ENCODE measurements around the gene SAMD15.
"Not testable (repeated sequence)": the region's sequence is repeated elsewhere in the genome, so short reads cannot be mapped to it uniquely, and the experiment has no call there.

Gene SAMD15

DNA sequence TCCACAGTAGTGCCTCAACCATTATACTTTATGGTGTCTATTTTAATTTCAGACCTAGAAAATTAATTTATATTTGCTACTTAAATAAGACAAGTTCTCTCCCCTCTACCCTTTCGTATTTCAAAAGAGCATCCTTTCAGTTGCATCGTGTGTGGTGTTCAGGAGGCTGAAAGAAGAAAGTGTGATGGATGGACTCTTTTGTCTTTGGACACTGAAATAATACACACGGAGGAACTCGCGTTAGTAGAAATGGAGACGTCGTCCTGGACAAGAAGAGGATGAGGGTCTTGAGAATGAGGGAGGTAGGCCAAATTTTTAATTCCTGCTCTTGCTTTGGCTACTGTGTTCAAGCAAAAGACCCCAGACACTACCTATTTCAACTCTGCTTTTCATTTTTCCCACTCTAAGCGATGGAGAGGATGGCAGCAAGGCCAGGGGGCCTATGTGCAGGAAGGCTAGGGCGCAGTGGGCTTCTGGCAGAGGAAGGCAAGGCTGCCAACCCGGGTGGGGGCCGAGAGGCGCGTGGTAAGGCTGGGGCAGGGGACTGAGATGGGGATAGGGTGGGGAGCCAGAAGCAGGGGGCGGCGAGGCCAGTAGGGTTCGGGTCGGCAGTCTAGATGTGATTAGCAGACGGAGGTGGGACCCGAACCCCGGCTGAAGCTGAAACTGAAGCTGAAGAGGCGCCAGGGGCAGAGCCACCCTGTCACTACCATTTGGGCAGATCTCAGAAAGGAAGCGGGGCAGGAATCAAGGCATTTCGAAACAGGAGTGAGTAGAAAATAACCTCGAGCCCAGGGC is 1.0 kb upstream of the SAMD15 start:
- no peak for DNase-seq

GRCh38 chr14:77377502-77377844 is 294 bp downstream of the SAMD15 start:
- no peak for DNase-seq

GRCh38 chr14:77378701-77379100 is 1.5 kb downstream of the SAMD15 start:
- DNase-seq = no peak

- no peak for DNase-seq
These were observed 13.0 kb downstream of the SAMD15 start for GRCh38 chr14:77390188-77390587.

DNA sequence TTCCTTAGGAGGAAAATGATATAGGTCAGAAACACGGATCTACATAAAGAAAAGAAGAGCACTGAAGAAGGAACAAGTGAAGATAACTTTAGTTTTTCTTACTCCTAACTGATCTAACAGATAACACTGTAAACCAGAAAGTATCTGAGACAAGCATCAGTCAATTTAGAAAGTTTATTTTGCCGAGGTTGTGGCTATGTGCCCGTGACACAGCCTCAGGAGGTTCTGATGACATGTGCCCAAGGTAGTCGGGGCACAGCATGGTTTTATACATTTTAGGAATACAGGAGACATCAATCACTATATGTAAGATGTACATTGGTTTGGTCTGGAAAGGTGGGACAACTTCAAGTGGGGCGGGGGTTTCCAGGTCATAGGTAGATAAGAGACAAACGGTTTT is 23.0 kb downstream of the SAMD15 start:
- DNase-seq = no peak

- DNase-seq = no peak
These were observed 26.6 kb downstream of the SAMD15 start for GRCh38 chr14:77403768-77404167.

DNA sequence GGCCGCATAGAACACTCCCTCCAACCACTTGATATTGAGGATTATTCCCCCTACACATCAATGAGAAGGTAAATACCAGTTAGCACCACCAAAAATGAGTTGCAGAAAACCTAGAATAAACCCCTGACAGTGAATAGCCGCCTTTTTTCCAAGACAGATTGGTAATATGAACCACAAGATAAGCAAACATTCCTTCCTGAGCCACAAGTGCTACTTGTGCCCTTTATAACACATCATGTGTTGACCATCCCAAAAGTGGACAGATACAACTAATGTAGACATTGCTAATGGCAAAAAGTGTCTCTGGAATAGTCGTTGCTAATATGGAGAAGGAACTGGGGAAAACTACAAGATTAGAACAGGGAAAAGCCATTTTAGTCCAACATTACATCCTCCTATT is 28.9 kb downstream of the SAMD15 start:
- DNase-seq = no peak

GRCh38 chr14:77406718-77407117 is 29.5 kb downstream of the SAMD15 start:
- DNase-seq = no peak

- no peak for DNase-seq
These were observed 30.0 kb downstream of the SAMD15 start for GRCh38 chr14:77407158-77407557.

GRCh38 chr14:77409131-77409533 is 32.0 kb downstream of the SAMD15 start:
- no peak for DNase-seq

- DNase-seq = not testable (repeated sequence)
These were observed 38.3 kb downstream of the SAMD15 start for GRCh38 chr14:77415403-77416030.

- DNase-seq = not testable (repeated sequence)
These were observed 38.9 kb downstream of the SAMD15 start for GRCh38 chr14:77416098-77416497.

DNA sequence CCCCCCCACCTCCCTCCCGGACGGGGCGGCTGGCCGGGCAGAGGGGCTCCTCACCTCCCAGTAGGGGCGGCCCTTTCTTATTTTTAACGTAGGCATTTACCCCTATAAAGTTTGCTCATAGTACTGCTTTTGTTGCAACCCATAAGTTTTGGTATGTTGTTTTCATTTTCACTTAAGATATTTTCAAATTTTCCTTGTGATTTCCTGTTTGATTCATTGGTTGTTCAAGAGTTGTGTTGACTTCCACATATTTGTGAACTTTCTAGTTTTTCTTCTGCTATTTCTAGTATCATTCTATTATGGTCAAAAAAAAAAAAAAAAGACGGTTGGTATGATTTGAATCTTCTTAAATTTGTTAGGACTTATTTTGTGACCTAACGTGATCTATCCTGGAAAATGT is 39.7 kb downstream of the SAMD15 start:
- no peak for DNase-seq

DNA sequence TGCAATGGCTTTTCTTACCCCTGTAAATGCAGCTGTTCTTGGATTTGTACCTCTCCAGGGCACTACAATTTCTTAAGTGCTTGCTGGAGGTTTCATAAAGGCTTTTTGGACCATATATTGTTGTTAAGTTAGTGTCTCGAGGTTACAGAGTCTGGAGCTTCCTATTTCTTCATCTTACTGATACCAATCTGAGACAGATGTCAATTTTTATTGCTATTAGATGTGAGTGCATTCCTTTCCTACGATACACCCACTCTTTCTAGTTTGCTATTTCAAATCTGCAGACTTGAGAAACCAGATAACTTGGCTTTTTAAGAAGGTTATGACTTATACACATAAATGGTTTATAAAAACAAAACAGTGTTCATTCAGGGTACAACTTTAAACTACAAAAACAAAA is 44.0 kb downstream of the SAMD15 start:
- no peak for DNase-seq

DNA sequence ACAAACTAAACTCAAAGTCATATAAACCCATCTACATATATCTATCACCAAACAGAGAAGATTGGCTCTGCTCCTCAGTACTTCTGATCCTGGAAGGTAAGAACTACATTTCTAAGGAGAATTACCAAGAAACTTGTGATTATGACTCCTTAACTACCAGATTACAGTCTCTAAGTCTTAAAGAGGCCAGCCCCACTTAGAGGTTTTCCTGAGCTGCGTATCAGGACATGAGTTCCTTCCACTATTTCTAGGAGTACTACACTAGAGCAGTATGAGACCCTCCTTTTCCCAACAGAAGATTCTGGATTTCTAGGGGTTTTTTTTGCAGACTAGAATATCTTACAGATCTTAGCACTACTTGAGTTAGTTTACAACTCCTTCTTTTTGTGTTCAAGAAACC is 46.2 kb downstream of the SAMD15 start, which contains the start of gene NOXRED1:
Gene NOXRED1, minus strand, starts transcription at position 101 of the 400 bp plus-strand sequence. CDS start 634 bp downstream, outside the sequence.
- DNase-seq = no peak

DNA sequence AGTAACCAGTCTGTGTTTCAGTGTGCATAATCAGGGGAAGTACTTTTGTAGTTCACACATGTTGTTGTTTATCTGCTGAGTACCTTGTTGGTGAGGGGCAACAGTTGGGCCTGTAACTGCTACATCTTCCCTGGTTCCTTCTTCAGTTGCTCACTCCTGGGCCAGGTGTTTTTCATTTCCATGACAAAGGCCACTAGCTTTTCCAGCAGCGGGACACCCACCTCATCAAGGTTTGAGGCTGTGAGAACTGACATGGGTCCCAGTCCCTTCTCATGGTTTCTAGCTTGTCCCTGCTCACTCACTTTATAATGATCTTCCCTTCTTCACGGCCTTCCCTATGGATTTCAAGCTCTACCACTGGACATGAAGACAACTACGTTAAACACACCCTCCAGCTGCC is 47.7 kb downstream of the SAMD15 start:
- DNase-seq = no peak

GRCh38 chr14:77426396-77426795 is 49.2 kb downstream of the SAMD15 start:
- no peak for DNase-seq

DNA sequence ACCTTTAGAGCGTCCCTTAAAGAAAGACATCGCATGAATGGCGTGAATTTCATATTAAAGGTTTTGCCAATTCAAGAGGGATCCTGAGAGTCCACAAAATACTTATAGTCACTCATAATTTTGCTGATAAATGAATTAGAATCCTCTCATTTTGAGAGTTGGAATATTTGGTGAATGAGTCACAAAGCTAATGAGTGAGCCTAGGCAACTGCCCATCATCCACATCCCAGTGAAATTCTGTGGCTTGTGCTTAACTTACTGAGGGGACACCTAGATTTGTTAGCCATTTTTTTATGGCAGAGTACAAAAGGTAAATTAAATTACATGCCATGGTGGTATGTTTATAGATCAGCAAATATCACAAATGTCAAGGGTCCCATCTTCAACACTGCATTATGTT is 58.9 kb downstream of the SAMD15 start:
- DNase-seq = no peak

DNA sequence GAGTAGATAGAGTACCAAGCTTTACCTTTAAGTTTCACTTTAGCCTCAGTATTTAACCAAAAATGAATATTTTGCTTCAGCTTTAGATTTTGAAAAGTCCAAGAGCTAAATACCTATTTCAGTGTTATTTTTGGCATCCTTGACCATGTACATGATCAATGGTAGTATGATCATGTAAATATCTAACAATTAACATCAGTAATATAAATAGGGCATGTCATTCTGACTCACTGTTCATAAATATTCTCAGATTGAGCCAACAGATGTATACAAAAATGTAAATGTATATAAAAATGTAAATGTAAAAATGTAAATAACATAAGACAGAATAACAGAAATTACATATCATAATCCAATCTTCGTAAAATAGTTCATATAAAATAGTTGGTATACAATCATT is 61.4 kb downstream of the SAMD15 start:
- DNase-seq = no peak

DNA sequence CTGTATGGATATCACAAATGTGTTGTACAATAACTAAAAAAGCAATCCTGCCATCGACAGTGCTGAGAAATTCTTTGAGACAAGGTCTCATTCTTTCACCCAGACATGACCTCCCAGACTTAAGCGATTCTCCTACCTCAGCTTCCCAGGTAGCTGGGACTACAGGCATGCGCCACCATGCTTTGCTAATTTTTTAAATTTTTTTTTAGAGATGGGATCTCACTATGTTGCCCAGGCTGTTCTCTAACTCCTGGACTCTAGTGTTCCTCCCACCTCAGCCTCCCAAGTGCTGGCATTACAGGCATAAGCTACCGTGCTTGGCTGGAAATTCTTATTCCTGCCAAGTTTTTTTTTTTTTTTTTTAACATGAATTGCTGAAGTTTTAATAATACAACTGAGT is 62.7 kb downstream of the SAMD15 start:
- no peak for DNase-seq

Measured in kidney glomerular epithelial cell (primary cell).